ENCODE measurements around the gene ADCK2.
"Not testable (repeated sequence)": the region's sequence is repeated elsewhere in the genome, so short reads cannot be mapped to it uniquely, and the experiment has no call there.

DNA sequence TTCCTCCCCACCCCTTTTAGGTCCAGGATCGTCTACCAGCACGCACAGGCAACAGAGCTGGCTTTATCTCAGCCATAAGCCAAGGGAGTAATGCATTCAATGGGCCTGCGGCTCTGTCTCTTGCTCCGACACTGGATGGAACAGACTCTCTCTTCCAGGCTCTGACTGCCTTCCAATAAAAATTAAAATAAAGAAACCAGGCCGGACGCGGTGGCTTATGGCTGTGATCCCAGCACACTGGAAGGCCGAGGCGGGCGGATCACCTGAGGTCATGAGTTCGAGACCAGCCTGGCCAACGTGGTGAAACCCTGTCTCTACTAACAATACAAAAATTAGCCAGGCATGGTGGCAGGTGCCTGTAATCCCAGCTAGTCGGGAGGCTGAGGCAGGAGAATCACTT, 28.0 kb upstream of the ADCK2 start:
- TF ChIP-seq TARDBP (IDR thresholded peaks at IDR 0.05); CTBP1 (IDR thresholded peaks at IDR 0.05; ENCODE audit: borderline replicate concordance); SP1 (IDR thresholded peaks at IDR 0.05); FOXA1 (IDR thresholded peaks at IDR 0.05); ARNT (IDR thresholded peaks at IDR 0.05); LEF1 (IDR thresholded peaks at IDR 0.05; ENCODE audit: borderline replicate concordance); BHLHE40 (IDR thresholded peaks at IDR 0.05; ENCODE audit: borderline replicate concordance): not testable (repeated sequence)

Data from HEK293T (cell line).